IMR-90 (cell line): Measurements from ENCODE around the gene SYCP3. TPM values are rescaled to one million over a fixed set of nuclear protein-coding genes. Genes with fewer than 3 reads are reported as not detected.

ENCODE experiments used
- ATAC-seq: fragments of 200-7000 bp; cut with Tn5 transposase; 2 replicates; pipeline ENCODE4 v1.9.1; 2020; ENCODE audit warnings: low read depth, mild to moderate bottlenecking, moderate library complexity
- BruUV-seq: library from RNA; stranded (reverse); fragments of 400-500 nt; replicated peaks from 2 replicates; lab custom pipeline; 2021; lab: Mats Ljungman, UMichigan
- CTCF ChIA-PET: fragments of 300-600 bp; formaldehyde crosslinking; extraction: SDS; loops from one replicate; lab custom pipeline; 2021; ENCODE audit warnings: antibody characterized with exemption; lab: Yijun Ruan, JAX
- POLR2A ChIA-PET: fragments of 300-600 bp; sonication (Branson Sonifier 250); formaldehyde crosslinking; loops from one replicate; lab custom pipeline; 2022; ENCODE audit warnings: antibody characterized with exemption; ENCODE audit not compliant: unreplicated experiment; lab: Charles Lee
- DNase-seq: peaks from one replicate; pipeline ENCODE4 v3.0.0; 2013
- H2AFZ ChIP-seq: replicated peaks from 2 replicates; pipeline ENCODE3; 2013; ENCODE audit warnings: low read length, mild to moderate bottlenecking; ENCODE audit not compliant: poor library complexity
- H2AK5ac ChIP-seq: 2 replicates; pipeline ENCODE4 v1.6.1; 2013; ENCODE audit warnings: low read depth, low read length, inconsistent platforms
- H2AK9ac ChIP-seq: replicated peaks from 2 replicates; pipeline ENCODE3; 2013; ENCODE audit warnings: mild to moderate bottlenecking, low read depth, low read length, moderate library complexity; ENCODE audit not compliant: poor library complexity
- H2BK120ac ChIP-seq: 2 replicates; pipeline ENCODE4 v1.6.1; 2013; ENCODE audit warnings: low read depth, low read length, inconsistent platforms
- H2BK15ac ChIP-seq: 3 replicates; pipeline ENCODE4 v1.6.1; 2013; ENCODE audit warnings: low read depth, low read length, inconsistent platforms
- H2BK20ac ChIP-seq: 2 replicates; pipeline ENCODE4 v1.6.1; 2013; ENCODE audit warnings: low read depth, mild to moderate bottlenecking, inconsistent platforms, low read length, moderate library complexity
- H2BK5ac ChIP-seq: 2 replicates; pipeline ENCODE4 v1.6.1; 2013; ENCODE audit warnings: mild to moderate bottlenecking, low read depth, low read length, inconsistent platforms; ENCODE audit not compliant: poor library complexity, severe bottlenecking
- H3K14ac ChIP-seq: replicated peaks from 2 replicates; pipeline ENCODE4 v1.6.1; 2013; ENCODE audit warnings: low read depth, low read length, inconsistent platforms
- H3K18ac ChIP-seq: 2 replicates; pipeline ENCODE4 v1.6.1; 2013; ENCODE audit warnings: low read depth, low read length, control low read depth
- H3K23ac ChIP-seq: 2 replicates; pipeline ENCODE4 v1.6.1; 2013; ENCODE audit warnings: low read depth, low read length, inconsistent platforms
- H3K27ac ChIP-seq: 2 replicates; pipeline ENCODE4 v1.5.1; 2013; ENCODE audit warnings: mild to moderate bottlenecking, control low read depth, low read length; ENCODE audit not compliant: insufficient read depth
- H3K27me3 ChIP-seq: 2 replicates; pipeline ENCODE4 v1.6.1; 2013; ENCODE audit warnings: low read length; ENCODE audit not compliant: control insufficient read depth, insufficient read depth
- H3K36me3 ChIP-seq: 2 replicates; pipeline ENCODE4 v1.6.1; 2013; ENCODE audit warnings: low read length, mixed read lengths; ENCODE audit not compliant: control insufficient read depth, insufficient read depth
- H3K4ac ChIP-seq: 2 replicates; pipeline ENCODE4 v1.6.1; 2013; ENCODE audit warnings: low read depth, low read length, inconsistent platforms
- H3K4me1 ChIP-seq: 2 replicates; pipeline ENCODE4 v1.6.1; 2013; ENCODE audit warnings: low read length, mixed read lengths; ENCODE audit not compliant: control insufficient read depth, insufficient read depth
- H3K4me2 ChIP-seq: 2 replicates; pipeline ENCODE4 v1.6.1; 2013; ENCODE audit warnings: low read depth, mild to moderate bottlenecking, control low read depth, low read length, moderate library complexity
- H3K4me3 ChIP-seq: 2 replicates; pipeline ENCODE4 v1.5.1; 2013; ENCODE audit warnings: low read depth, mild to moderate bottlenecking, control low read depth, low read length, moderate library complexity; ENCODE audit not compliant: insufficient read depth
- H3K56ac ChIP-seq: 2 replicates; pipeline ENCODE4 v1.6.1; 2013; ENCODE audit warnings: low read length, inconsistent platforms; ENCODE audit not compliant: insufficient read depth; ENCODE audit errors: extremely low read depth
- H3K79me1 ChIP-seq, 2 experiments: 2 replicates each; pipeline ENCODE4 v1.6.1; 2013; ENCODE audit warnings: low read length in 2 of 2, inconsistent platforms in 1 of 2, low read depth in 1 of 2
- H3K9ac ChIP-seq: 2 replicates; pipeline ENCODE4 v1.6.1; 2013; ENCODE audit warnings: low read depth, low read length, control low read depth
- H3K9me1 ChIP-seq: 2 replicates; pipeline ENCODE4 v1.6.1; 2013; ENCODE audit warnings: low read length, inconsistent platforms; ENCODE audit not compliant: insufficient read depth
- H3K9me3 ChIP-seq: 2 replicates; pipeline ENCODE4 v1.6.1; 2013; ENCODE audit warnings: low read length; ENCODE audit not compliant: control insufficient read depth, insufficient read depth
- H4K20me1 ChIP-seq: 2 replicates; pipeline ENCODE4 v1.6.1; 2013; ENCODE audit warnings: low read length, inconsistent platforms; ENCODE audit not compliant: insufficient read depth
- H4K5ac ChIP-seq: 2 replicates; pipeline ENCODE4 v1.6.1; 2013; ENCODE audit warnings: mild to moderate bottlenecking, low read depth, low read length, control low read depth
- H4K8ac ChIP-seq, 2 experiments: 2 replicates each; pipeline ENCODE4 v1.6.1; 2013; ENCODE audit warnings: low read depth in 2 of 2, low read length in 2 of 2, control low read depth in 1 of 2, inconsistent platforms in 1 of 2
- H4K91ac ChIP-seq: 2 replicates; pipeline ENCODE4 v1.6.1; 2013; ENCODE audit warnings: low read depth, low read length, inconsistent platforms; ENCODE audit not compliant: insufficient read depth
- BHLHE40 ChIP-seq: fragments of 150-350 bp; IDR thresholded peaks from 2 replicates; pipeline ENCODE4 v1.6.1; 2016; ENCODE audit warnings: mild to moderate bottlenecking, low read depth, low read length
- CEBPB ChIP-seq: IDR thresholded peaks from 2 replicates; pipeline ENCODE4 v1.6.1; 2012; ENCODE audit warnings: low read depth, low read length, improper control_type of control experiment
- CHD1 ChIP-seq: IDR thresholded peaks from 2 replicates; pipeline ENCODE4 v1.6.1; 2012; ENCODE audit warnings: low read depth, low read length, improper control_type of control experiment
- FOS ChIP-seq: fragments of 150-350 bp; IDR thresholded peaks from 2 replicates; pipeline ENCODE4 v1.6.1; 2016; ENCODE audit warnings: low read depth, low read length
- MAFK ChIP-seq: IDR thresholded peaks from 2 replicates; pipeline ENCODE4 v1.6.1; 2012; ENCODE audit warnings: low read depth, low read length, improper control_type of control experiment
- MAZ ChIP-seq: IDR thresholded peaks from 2 replicates; pipeline ENCODE4 v1.6.1; 2012; ENCODE audit warnings: low read depth, mild to moderate bottlenecking, low read length, improper control_type of control experiment, moderate library complexity, borderline replicate concordance
- MXI1 ChIP-seq: IDR thresholded peaks from 2 replicates; pipeline ENCODE4 v1.6.1; 2012; ENCODE audit warnings: low read depth, mild to moderate bottlenecking, low read length, moderate library complexity, borderline replicate concordance
- NFE2L2 ChIP-seq: fragments of 150-350 bp; IDR thresholded peaks from 2 replicates; pipeline ENCODE4 v1.6.1; 2016; ENCODE audit warnings: low read depth, mild to moderate bottlenecking, low read length
- POLR2A ChIP-seq: IDR thresholded peaks from 2 replicates; pipeline ENCODE4 v1.6.1; 2012; ENCODE audit warnings: mild to moderate bottlenecking, low read depth, low read length
- RAD21 ChIP-seq: IDR thresholded peaks from 2 replicates; pipeline ENCODE4 v1.6.1; 2012; ENCODE audit warnings: low read length, improper control_type of control experiment
- RCOR1 ChIP-seq: IDR thresholded peaks from 2 replicates; pipeline ENCODE4 v1.6.1; 2012; ENCODE audit warnings: mild to moderate bottlenecking, low read length, improper control_type of control experiment; ENCODE audit not compliant: insufficient replicate concordance
- RFX5 ChIP-seq: IDR thresholded peaks from 2 replicates; pipeline ENCODE4 v1.8.0; 2012; ENCODE audit warnings: low read depth, mild to moderate bottlenecking, low read length, moderate library complexity
- SMC3 ChIP-seq: fragments of 150-350 bp; IDR thresholded peaks from 2 replicates; pipeline ENCODE4 v1.6.1; 2016; ENCODE audit warnings: low read depth, mild to moderate bottlenecking, antibody characterized with exemption, low read length, moderate library complexity
- whole genome bisulfite sequencing, 2 experiments: methylation state at CpG; one replicate each; pipeline versions ENCODE4 v1.1.5 to v1.1.7; 2013; ENCODE audit warnings: missing lambda C conversion rate in 2 of 2; ENCODE audit not compliant: insufficient read length in 1 of 2; ENCODE audit errors: extremely low coverage in 2 of 2; 5-methylcytosine and 5-hydroxymethylcytosine counted together
- dilution Hi-C: fragments of 300-500 bp; cut with HindIII; formaldehyde crosslinking; loops from one replicate; pipeline ENCODE4 v1.14.3; 2018; ENCODE audit warnings: low sequenced_read_pairs; ENCODE audit not compliant: unreplicated experiment
- in situ Hi-C: fragments of 300-500 bp; cut with MboI; formaldehyde crosslinking; loops from 3 replicates; pipeline ENCODE4 v1.14.3; 2019; ENCODE audit warnings: low sequenced_read_pairs, inconsistent platforms, mixed read lengths
- intact Hi-C: fragments of 100-400 bp; cut with micrococcal nuclease; formaldehyde crosslinking; loops from 2 replicates; pipeline ENCODE4 v1.10.0; 2022
- polyA plus RNA-seq, 3 experiments: library from polyadenylated mRNA; depleted of rRNA; stranded (reverse); fragments of >200 nt; gene quantifications; 2 replicates each; pipeline ENCODE4 v1.2.3, GENCODE V29; 2012; ENCODE audit warnings: low replicate concordance in 1 of 3
- total RNA-seq: library from RNA; depleted of rRNA; stranded (reverse); fragments of >200 nt; gene quantifications from 2 replicates; pipeline ENCODE4 v1.2.3, GENCODE V29; 2012
- TF ChIP-seq, protein P1 (sequence below): fragments of 150-350 bp; IDR thresholded peaks from 2 replicates; pipeline ENCODE4 v1.6.1; 2017; ENCODE audit warnings: mild to moderate bottlenecking, antibody characterized with exemption, low read length, low read depth
- TF ChIP-seq, protein P2 (sequence below): conservative IDR thresholded peaks from 2 replicates; pipeline ENCODE4 v1.5.1; 2012; ENCODE audit warnings: mild to moderate bottlenecking, low read depth, low read length, improper control_type of control experiment
- TF ChIP-seq, protein P3 (sequence below): fragments of 150-350 bp; IDR thresholded peaks from 2 replicates; pipeline ENCODE4 v1.6.1; 2016; ENCODE audit warnings: low read depth, mild to moderate bottlenecking, low read length, moderate library complexity, borderline replicate concordance

Gene SYCP3
- total and polyA plus RNA-seq, 2 of the 4 experiments (the other 2 are of a cell fraction), result 0.07 TPM; not detected in 1

DNA sequence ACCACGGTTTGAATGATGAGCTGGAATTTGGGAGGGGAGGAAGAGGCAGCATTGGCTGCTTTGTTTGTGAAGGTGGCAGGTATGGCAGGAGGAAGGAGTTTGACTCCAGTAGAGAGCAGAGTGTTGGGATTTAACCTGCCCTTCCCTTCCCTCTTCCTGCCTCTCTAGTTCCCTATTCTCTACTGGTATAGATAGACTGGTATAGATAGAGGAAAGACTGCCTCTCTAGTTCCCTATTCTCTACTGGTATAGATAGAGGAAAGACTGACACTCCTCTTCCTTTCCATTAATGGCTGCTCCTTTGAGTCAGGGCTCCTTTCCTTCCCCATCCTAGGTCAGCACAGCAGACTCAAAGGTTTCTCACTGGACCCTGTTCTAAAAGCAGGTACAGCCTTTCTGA, 8.4 kb upstream of the SYCP3 start:
- in situ Hi-C loops, result no loop called here
- no peak overlapping the region for H2AK9ac ChIP-seq
- intact Hi-C loops, result no loop called here

More for the DNA sequence above, 8.4 kb upstream of the SYCP3 start:
- H4K20me1 ChIP-seq, result no peaks in the 10 kb centered on the region
- H2BK15ac ChIP-seq, result no peak overlapping the region
- no peak overlapping the region for H4K5ac ChIP-seq
- dilution Hi-C loops, result no loop called here
- TF ChIP-seq RFX5 (no peak), CHD1 (no peak), RAD21 (no peak), FOS (no peak), SMC3 (no peak), NFE2L2 (no peak), MXI1 (no peak), MAZ (no peak), BHLHE40 (no peak), CEBPB (no peak), MAFK (no peak), RCOR1 (no peak), POLR2A (no peak)
- TF ChIP-seq, protein P1, sequence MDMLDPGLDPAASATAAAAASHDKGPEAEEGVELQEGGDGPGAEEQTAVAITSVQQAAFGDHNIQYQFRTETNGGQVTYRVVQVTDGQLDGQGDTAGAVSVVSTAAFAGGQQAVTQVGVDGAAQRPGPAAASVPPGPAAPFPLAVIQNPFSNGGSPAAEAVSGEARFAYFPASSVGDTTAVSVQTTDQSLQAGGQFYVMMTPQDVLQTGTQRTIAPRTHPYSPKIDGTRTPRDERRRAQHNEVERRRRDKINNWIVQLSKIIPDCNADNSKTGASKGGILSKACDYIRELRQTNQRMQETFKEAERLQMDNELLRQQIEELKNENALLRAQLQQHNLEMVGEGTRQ, result no peak
- TF ChIP-seq, protein P2, sequence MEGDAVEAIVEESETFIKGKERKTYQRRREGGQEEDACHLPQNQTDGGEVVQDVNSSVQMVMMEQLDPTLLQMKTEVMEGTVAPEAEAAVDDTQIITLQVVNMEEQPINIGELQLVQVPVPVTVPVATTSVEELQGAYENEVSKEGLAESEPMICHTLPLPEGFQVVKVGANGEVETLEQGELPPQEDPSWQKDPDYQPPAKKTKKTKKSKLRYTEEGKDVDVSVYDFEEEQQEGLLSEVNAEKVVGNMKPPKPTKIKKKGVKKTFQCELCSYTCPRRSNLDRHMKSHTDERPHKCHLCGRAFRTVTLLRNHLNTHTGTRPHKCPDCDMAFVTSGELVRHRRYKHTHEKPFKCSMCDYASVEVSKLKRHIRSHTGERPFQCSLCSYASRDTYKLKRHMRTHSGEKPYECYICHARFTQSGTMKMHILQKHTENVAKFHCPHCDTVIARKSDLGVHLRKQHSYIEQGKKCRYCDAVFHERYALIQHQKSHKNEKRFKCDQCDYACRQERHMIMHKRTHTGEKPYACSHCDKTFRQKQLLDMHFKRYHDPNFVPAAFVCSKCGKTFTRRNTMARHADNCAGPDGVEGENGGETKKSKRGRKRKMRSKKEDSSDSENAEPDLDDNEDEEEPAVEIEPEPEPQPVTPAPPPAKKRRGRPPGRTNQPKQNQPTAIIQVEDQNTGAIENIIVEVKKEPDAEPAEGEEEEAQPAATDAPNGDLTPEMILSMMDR, result no peak
- TF ChIP-seq, protein P3, sequence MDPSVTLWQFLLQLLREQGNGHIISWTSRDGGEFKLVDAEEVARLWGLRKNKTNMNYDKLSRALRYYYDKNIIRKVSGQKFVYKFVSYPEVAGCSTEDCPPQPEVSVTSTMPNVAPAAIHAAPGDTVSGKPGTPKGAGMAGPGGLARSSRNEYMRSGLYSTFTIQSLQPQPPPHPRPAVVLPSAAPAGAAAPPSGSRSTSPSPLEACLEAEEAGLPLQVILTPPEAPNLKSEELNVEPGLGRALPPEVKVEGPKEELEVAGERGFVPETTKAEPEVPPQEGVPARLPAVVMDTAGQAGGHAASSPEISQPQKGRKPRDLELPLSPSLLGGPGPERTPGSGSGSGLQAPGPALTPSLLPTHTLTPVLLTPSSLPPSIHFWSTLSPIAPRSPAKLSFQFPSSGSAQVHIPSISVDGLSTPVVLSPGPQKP, result no peak
- no peak overlapping the region for H3K4me3 ChIP-seq
- ChIA-PET CTCF (interaction anchor here (2.3 kb wide), 1 partner anchor 12 kb away, joined by 8 read pairs; no protein-coding TSS in a partner anchor), POLR2A (no interaction called here)
- no peak overlapping the region for H3K27ac ChIP-seq
- no peak for ATAC-seq
- no peak overlapping the region for H3K56ac ChIP-seq
- H3K14ac ChIP-seq, result no peak overlapping the region
- no peak for DNase-seq
- no peak overlapping the region for H3K9ac ChIP-seq
- H2BK120ac ChIP-seq, result no peak overlapping the region
- no peak overlapping the region for H3K18ac ChIP-seq
- H3K4me2 ChIP-seq, result no peak overlapping the region
- BruUV-seq, result no TSS peak
- H2BK5ac ChIP-seq, result no peak overlapping the region
- H3K9me1 ChIP-seq, result no peaks in the 10 kb centered on the region; the same call in 1 of the 2 replicates
- no peak overlapping the region for H3K23ac ChIP-seq
- no peaks in the 10 kb centered on the region for H3K79me1 ChIP-seq
- no peak overlapping the region for H4K8ac ChIP-seq
- no peaks in the 10 kb centered on the region for H3K27me3 ChIP-seq
- H3K4me1 ChIP-seq, result no peaks in the 10 kb centered on the region
- H3K4ac ChIP-seq, result no peak overlapping the region
- WGBS, 2 experiments, result no CpG with 5 or more reads among the region's 1 CpG
- no peak overlapping the region for H2BK20ac ChIP-seq
- no peaks in the 10 kb centered on the region for H3K9me3 ChIP-seq
- no peak overlapping the region for H2AK5ac ChIP-seq
- H2AFZ ChIP-seq, result no peak overlapping the region
- no peak overlapping the region for H4K91ac ChIP-seq
- H3K36me3 ChIP-seq, result peaks cover 28% of the 10 kb centered on the region
